ENCODE results near the gene PLAGL1.

PLAGL1 gene

GRCh38 chr6:143969077-143969476 is 39.0 kb downstream of the PLAGL1 start:
- H3K27ac ChIP-seq (ENCODE audit: low read depth, low read length, poor library complexity, severe bottlenecking) = no peak overlapping the region
- H3K79me2 ChIP-seq (ENCODE audit: insufficient read depth, low read length) = no peaks in the 10 kb centered on the region
- no peaks in the 10 kb centered on the region for H3K36me3 ChIP-seq (ENCODE audit: insufficient read depth, low read length)
- H3K9me3 ChIP-seq (ENCODE audit: low read length) = no peaks in the 10 kb centered on the region
- no peak overlapping the region for H3K4me3 ChIP-seq (ENCODE audit: low read depth, low read length, poor library complexity, severe bottlenecking)
- no peak overlapping the region for H2AFZ ChIP-seq (ENCODE audit: low read length)
- H3K9ac ChIP-seq (ENCODE audit: low read length) = no peak overlapping the region
- H3F3A ChIP-seq (ENCODE audit: insufficient read depth, low read length) = no peaks in the 10 kb centered on the region
- no peak for TF ChIP-seq CTCF (IDR thresholded peaks at IDR 0.05; ENCODE audit: low read length)
- TF ChIP-seq EZH2 (IDR thresholded peaks at IDR 0.05; ENCODE audit: borderline replicate concordance, low read length) = no peak
- no peaks in the 10 kb centered on the region for H3K9me2 ChIP-seq (ENCODE audit: low read depth, low read length)
- H4K20me1 ChIP-seq (ENCODE audit: insufficient read depth, low read length) = no peaks in the 10 kb centered on the region
- H3K27me3 ChIP-seq (ENCODE audit: insufficient read depth, low read length) = no peaks in the 10 kb centered on the region
- H3K4me1 ChIP-seq (ENCODE audit: insufficient read depth, low read length, severe bottlenecking) = no peaks in the 10 kb centered on the region
- no peak overlapping the region for H3K4me2 ChIP-seq (ENCODE audit: low read length)

- TF ChIP-seq CTCF (IDR thresholded peaks at IDR 0.05; ENCODE audit: low read length) = no peak
- TF ChIP-seq EZH2 (IDR thresholded peaks at IDR 0.05; ENCODE audit: borderline replicate concordance, low read length) = no peak
- Histone ChIP-seq H4K20me1 (ENCODE audit: insufficient read depth, low read length) (no peaks in the 10 kb centered on the region), H3K27ac (ENCODE audit: low read depth, low read length, poor library complexity, severe bottlenecking) (no peak overlapping the region), H3K36me3 (ENCODE audit: insufficient read depth, low read length) (no peaks in the 10 kb centered on the region), H3K4me1 (ENCODE audit: insufficient read depth, low read length, severe bottlenecking) (no peaks in the 10 kb centered on the region), H3K4me3 (ENCODE audit: low read depth, low read length, poor library complexity, severe bottlenecking) (no peak overlapping the region), H3K27me3 (ENCODE audit: insufficient read depth, low read length) (no peaks in the 10 kb centered on the region), H3K9ac (ENCODE audit: low read length) (no peak overlapping the region), H3K9me3 (ENCODE audit: low read length) (no peaks in the 10 kb centered on the region), H3F3A (ENCODE audit: insufficient read depth, low read length) (no peaks in the 10 kb centered on the region), H3K79me2 (ENCODE audit: insufficient read depth, low read length) (no peaks in the 10 kb centered on the region), H3K9me2 (ENCODE audit: low read depth, low read length) (no peaks in the 10 kb centered on the region), H3K4me2 (ENCODE audit: low read length) (no peak overlapping the region), H2AFZ (ENCODE audit: low read length) (no peak overlapping the region)
These were observed 40.2 kb downstream of the PLAGL1 start for GRCh38 chr6:143967706-143968376.

- H3K9ac ChIP-seq (ENCODE audit: low read length) = no peak overlapping the region
- no peak overlapping the region for H3K4me2 ChIP-seq (ENCODE audit: low read length)
- H3K9me2 ChIP-seq (ENCODE audit: low read depth, low read length) = no peaks in the 10 kb centered on the region
- no peaks in the 10 kb centered on the region for H3F3A ChIP-seq (ENCODE audit: insufficient read depth, low read length)
- H3K27ac ChIP-seq (ENCODE audit: low read depth, low read length, poor library complexity, severe bottlenecking) = no peak overlapping the region
- H3K4me3 ChIP-seq (ENCODE audit: low read depth, low read length, poor library complexity, severe bottlenecking) = no peak overlapping the region
- H2AFZ ChIP-seq (ENCODE audit: low read length) = no peak overlapping the region
- H4K20me1 ChIP-seq (ENCODE audit: insufficient read depth, low read length) = no peaks in the 10 kb centered on the region
- no peaks in the 10 kb centered on the region for H3K27me3 ChIP-seq (ENCODE audit: insufficient read depth, low read length)
- TF ChIP-seq EZH2 (IDR thresholded peaks at IDR 0.05; ENCODE audit: borderline replicate concordance, low read length) (no peak), CTCF (IDR thresholded peaks at IDR 0.05; ENCODE audit: low read length) (no peak)
- no peaks in the 10 kb centered on the region for H3K36me3 ChIP-seq (ENCODE audit: insufficient read depth, low read length)
- H3K4me1 ChIP-seq (ENCODE audit: insufficient read depth, low read length, severe bottlenecking) = no peaks in the 10 kb centered on the region
- no peaks in the 10 kb centered on the region for H3K79me2 ChIP-seq (ENCODE audit: insufficient read depth, low read length)
- H3K9me3 ChIP-seq (ENCODE audit: low read length) = no peaks in the 10 kb centered on the region
These were observed 41.7 kb downstream of the PLAGL1 start for GRCh38 chr6:143966312-143966711.
